ENCODE results near the gene ST3GAL4.

The ST3GAL4 gene

DNA sequence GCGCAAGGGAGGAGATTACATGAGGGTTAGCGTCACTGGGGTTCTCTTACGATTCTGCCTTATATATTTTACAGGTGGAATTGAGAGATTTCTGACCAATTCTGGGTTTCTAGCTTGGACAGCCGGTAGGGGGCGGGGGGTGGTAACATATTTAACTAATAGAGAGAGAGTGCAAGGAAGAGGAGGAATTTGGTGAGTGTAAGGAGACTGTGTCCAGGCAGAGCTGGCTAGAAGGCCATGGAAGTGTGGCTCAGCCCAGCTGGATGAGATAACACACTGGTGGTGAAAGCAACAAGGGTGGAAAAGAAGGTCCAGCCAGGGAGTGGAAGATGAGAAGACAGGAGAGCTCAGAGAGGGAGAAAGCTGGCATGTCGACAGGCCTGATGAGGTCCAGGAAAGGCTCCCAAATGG is 56.5 kb downstream of the ST3GAL4 start:
- no peak overlapping the region for H3K4me3 ChIP-seq (ENCODE audit: low read depth, low read length)
- no peak for DNase-seq (ENCODE audit: low read depth)
- TF ChIP-seq, protein P1, sequence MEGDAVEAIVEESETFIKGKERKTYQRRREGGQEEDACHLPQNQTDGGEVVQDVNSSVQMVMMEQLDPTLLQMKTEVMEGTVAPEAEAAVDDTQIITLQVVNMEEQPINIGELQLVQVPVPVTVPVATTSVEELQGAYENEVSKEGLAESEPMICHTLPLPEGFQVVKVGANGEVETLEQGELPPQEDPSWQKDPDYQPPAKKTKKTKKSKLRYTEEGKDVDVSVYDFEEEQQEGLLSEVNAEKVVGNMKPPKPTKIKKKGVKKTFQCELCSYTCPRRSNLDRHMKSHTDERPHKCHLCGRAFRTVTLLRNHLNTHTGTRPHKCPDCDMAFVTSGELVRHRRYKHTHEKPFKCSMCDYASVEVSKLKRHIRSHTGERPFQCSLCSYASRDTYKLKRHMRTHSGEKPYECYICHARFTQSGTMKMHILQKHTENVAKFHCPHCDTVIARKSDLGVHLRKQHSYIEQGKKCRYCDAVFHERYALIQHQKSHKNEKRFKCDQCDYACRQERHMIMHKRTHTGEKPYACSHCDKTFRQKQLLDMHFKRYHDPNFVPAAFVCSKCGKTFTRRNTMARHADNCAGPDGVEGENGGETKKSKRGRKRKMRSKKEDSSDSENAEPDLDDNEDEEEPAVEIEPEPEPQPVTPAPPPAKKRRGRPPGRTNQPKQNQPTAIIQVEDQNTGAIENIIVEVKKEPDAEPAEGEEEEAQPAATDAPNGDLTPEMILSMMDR (IDR thresholded peaks at IDR 0.05; ENCODE audit: control insufficient read depth, extremely low read depth, insufficient read depth), result no peak

DNA sequence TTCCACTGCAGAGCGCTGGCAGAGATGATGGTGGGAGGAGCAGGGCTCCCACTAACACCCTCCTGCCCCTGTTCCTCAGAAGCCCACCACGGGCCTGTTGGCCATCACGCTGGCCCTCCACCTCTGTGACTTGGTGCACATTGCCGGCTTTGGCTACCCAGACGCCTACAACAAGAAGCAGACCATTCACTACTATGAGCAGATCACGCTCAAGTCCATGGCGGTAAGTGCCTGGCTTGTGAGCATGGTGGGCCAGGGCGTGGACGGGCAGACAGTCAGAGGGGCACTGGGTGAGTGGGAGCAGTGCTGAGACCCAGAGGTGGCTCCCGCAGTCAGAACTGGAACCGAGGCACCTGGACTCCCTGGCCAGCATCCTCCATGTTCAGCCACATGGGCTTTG is 57.9 kb downstream of the ST3GAL4 start:
- TF ChIP-seq, protein P1 (IDR thresholded peaks at IDR 0.05; ENCODE audit: control insufficient read depth, extremely low read depth, insufficient read depth), result no peak
- DNase-seq (ENCODE audit: low read depth), result no peak
- no peak overlapping the region for H3K4me3 ChIP-seq (ENCODE audit: low read depth, low read length)

- DNase-seq (ENCODE audit: low read depth), result no peak
- TF ChIP-seq, protein P1 (IDR thresholded peaks at IDR 0.05; ENCODE audit: control insufficient read depth, extremely low read depth, insufficient read depth), result no peak
- H3K4me3 ChIP-seq (ENCODE audit: low read depth, low read length), result no peak overlapping the region
Measured at GRCh38 chr11:126413843-126414405, 58.4 kb downstream of the ST3GAL4 start.

GRCh38 chr11:126414615-126415014 is 59.1 kb downstream of the ST3GAL4 start:
- TF ChIP-seq, protein P1 (IDR thresholded peaks at IDR 0.05; ENCODE audit: control insufficient read depth, extremely low read depth, insufficient read depth), result no peak
- H3K4me3 ChIP-seq (ENCODE audit: low read depth, low read length), result no peak overlapping the region
- DNase-seq (ENCODE audit: low read depth), result no peak

DNA sequence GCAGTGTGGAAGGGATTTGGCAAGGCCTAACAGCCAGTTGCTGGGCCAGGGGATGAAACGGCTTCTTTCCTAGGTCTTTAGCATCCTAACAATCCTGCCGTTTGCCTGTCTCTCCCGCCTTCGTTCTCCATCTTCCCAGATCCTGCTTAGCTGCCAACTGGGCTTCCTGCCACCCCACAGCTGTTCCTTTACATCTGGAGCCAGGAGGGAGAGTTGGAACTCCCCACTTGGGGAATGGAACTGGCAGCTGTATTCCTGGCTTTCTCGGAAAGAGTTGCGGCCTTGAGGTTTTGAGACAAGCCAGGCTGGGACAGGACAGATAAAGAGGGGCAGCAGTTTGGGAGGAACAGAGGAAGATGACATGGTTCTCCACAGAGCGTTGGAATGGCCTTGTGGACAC is 59.6 kb downstream of the ST3GAL4 start:
- H3K4me3 ChIP-seq (ENCODE audit: low read depth, low read length), result no peak overlapping the region
- no peak for DNase-seq (ENCODE audit: low read depth)
- TF ChIP-seq, protein P1 (IDR thresholded peaks at IDR 0.05; ENCODE audit: control insufficient read depth, extremely low read depth, insufficient read depth), result no peak

DNA sequence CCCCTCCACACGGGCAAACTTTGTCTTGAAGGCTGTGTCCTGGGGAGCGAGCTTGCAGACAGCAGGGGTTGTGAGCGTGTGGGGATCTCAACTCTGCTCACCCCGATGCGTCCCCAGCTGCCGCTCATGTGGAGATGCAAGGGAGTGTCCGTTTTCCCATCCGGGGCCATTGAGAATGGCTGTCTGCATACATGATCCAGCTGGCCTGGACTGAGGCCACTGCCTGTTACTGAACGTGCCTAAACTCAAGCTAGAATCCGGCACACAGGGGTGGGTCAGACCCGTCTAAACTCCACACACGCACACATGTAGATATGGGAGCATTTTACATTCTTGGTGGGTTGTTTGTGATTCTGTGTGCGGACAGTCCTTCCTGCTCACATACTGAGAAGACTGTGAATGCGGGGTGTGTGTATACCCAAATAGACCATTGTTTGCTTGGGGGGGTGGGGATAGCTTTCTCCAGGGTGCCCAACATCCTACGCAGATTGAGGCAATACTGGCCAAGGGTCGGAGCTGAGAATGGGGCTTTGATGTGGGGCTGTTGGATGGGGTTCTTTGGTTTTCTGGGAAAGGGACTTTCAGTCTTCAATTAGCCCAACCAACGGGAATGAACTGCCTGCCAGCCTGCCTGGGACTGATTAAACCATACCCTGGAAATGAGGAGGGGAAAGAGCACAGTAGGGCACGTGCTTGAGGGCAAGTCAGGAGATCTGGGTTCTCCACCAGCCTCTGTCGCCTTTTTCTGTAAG is 60.4 kb downstream of the ST3GAL4 start:
- no peak overlapping the region; the same call in 1 of the 2 replicates for H3K4me3 ChIP-seq (ENCODE audit: low read depth, low read length)
- no peak for DNase-seq (ENCODE audit: low read depth)
- TF ChIP-seq, protein P1 (IDR thresholded peaks at IDR 0.05; ENCODE audit: control insufficient read depth, extremely low read depth, insufficient read depth), result no peak
